ENCODE results near the gene PTPRE. TPM values are rescaled to one million over a fixed set of nuclear protein-coding genes. Genes with fewer than 3 reads are reported as not detected.

Gene PTPRE
- total RNA-seq, 1 donor from 2014 or later = 2.6 TPM

DNA sequence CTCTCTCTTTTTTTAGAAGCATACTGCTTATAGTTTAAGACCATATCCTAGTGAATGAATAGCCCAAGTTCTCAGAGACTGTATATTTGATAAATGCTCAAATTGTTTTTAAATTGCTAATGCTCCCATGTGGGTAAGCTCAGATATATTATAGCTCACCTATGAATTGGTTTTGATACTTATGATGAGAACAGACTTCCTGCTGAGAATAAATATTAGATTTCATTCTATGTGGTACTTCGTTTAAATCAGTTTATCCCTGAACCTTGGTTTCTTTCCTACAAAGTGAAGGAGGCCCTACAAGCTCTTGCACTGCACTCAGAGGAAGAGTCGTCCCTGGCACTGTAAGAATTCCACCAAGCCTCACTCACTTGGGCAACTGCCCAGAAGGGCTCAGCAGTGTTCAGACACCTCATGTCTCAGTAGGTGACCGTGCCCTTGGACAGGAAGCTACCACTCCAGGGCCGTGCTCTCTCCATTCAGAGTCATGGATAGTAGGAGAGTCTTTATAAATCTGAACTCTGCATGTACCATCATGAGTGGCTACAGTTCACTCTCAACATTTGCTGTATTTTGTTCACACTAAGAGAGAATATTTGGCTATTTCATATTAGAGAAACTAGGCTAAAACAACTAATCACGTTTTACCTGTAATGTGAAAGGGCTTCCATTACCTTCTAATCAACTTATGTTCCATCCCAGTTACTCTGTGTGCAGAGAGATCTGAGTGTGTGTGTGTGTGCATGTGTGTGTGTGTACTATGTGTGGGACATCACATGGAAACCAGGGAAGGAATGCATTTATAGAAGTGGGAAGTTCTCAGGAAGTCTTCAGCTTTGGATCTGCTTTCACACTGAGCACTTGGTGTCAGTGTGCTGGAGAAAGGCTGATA, 93.8 kb downstream of the PTPRE start:
- Mint-ChIP-seq H3K27me3 (ENCODE audit: low read depth) (peaks cover 29% of the 10 kb centered on the region), H3K27ac (no peak overlapping the region), H3K4me1 (peaks cover 13% of the 10 kb centered on the region), H3K9me3 (no peaks in the 10 kb centered on the region), H3K36me3 (no peaks in the 10 kb centered on the region), H3K4me3 (no peak overlapping the region)
- no peak for DNase-seq (ENCODE audit: low spot score in 2 of 2, unreplicated experiment in 2 of 2)
- TF ChIP-seq, protein P1, sequence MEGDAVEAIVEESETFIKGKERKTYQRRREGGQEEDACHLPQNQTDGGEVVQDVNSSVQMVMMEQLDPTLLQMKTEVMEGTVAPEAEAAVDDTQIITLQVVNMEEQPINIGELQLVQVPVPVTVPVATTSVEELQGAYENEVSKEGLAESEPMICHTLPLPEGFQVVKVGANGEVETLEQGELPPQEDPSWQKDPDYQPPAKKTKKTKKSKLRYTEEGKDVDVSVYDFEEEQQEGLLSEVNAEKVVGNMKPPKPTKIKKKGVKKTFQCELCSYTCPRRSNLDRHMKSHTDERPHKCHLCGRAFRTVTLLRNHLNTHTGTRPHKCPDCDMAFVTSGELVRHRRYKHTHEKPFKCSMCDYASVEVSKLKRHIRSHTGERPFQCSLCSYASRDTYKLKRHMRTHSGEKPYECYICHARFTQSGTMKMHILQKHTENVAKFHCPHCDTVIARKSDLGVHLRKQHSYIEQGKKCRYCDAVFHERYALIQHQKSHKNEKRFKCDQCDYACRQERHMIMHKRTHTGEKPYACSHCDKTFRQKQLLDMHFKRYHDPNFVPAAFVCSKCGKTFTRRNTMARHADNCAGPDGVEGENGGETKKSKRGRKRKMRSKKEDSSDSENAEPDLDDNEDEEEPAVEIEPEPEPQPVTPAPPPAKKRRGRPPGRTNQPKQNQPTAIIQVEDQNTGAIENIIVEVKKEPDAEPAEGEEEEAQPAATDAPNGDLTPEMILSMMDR (IDR thresholded peaks at IDR 0.05; ENCODE audit: unreplicated experiment) = no peak

DNA sequence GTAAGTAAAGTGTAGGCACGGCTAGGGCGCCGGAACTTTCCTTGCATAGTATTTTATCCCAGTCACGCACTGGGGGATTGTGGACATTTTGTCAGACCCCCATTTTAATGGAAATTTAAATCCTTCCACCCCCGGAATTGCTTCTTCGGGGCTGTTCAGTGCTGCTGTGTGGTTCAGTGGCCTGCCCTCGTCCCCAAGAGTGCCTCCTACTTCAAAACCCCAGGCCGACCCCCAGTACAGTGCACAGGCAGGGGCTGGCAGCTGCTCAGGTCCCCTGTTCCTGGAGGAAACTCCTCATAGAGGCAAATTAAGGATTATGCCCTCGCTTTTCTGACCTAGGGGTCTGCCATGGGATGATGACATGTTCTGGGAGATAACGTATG, 94.5 kb downstream of the PTPRE start:
- Mint-ChIP-seq H3K4me3 (no peak overlapping the region), H3K27ac (no peak overlapping the region), H3K27me3 (ENCODE audit: low read depth) (peaks cover 31% of the 10 kb centered on the region), H3K9me3 (no peaks in the 10 kb centered on the region), H3K4me1 (peaks cover 13% of the 10 kb centered on the region), H3K36me3 (no peaks in the 10 kb centered on the region)
- TF ChIP-seq, protein P1 (IDR thresholded peaks at IDR 0.05; ENCODE audit: unreplicated experiment) = no peak
- no peak for DNase-seq (ENCODE audit: low spot score in 2 of 2, unreplicated experiment in 2 of 2)

DNA sequence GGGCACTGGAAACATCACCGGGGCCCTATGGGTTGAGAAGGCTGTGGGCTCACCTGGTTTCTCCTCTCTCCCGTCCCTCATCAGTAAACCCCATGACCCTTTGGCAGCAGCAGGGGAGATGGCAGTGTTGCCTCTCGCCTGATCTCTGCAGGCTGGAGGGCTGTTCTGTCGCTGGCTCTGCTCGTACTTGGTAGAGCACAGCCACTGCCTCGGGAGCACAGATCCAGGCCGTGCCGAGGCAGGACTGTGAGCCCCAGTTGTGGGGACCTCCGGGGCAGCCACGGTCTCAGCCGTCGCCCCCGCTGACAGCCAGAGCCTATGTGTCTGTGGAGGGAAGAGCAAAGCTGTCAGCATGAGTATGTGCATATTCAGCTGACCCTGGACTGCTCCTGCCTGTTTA, 94.9 kb downstream of the PTPRE start:
- Mint-ChIP-seq H3K27me3 (ENCODE audit: low read depth) (peaks cover 34% of the 10 kb centered on the region), H3K9me3 (no peaks in the 10 kb centered on the region), H3K4me3 (no peak overlapping the region), H3K36me3 (no peaks in the 10 kb centered on the region), H3K4me1 (peaks cover 11% of the 10 kb centered on the region), H3K27ac (no peak overlapping the region)
- no peak for DNase-seq (ENCODE audit: low spot score in 2 of 2, unreplicated experiment in 2 of 2)
- TF ChIP-seq, protein P1 (IDR thresholded peaks at IDR 0.05; ENCODE audit: unreplicated experiment) = no peak

DNA sequence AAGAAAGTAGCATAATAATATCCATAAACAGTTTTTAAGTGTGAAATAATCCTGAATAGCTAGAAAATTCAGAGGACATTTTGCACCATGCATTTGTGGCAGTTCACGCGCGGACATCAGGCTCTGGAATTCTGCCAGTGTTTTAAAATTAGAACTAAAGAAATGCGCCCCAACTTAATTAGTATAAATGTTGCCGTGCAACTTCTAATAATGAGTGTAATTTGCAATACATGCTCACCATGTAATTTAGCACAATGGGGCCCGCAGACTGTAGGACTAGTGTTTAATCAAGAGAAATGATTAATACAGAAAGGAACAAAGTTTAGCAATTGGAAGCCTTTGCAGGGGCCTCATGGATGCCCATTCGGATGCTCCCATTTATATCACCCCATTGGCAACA, 96.6 kb downstream of the PTPRE start:
- no peaks in the 10 kb centered on the region for H3K9me3 Mint-ChIP-seq
- no peaks in the 10 kb centered on the region for H3K4me1 Mint-ChIP-seq
- DNase-seq (ENCODE audit: low spot score in 2 of 2, unreplicated experiment in 2 of 2) = no peak
- no peak overlapping the region for H3K27ac Mint-ChIP-seq
- no peaks in the 10 kb centered on the region for H3K36me3 Mint-ChIP-seq
- no peak overlapping the region for H3K4me3 Mint-ChIP-seq
- H3K27me3 Mint-ChIP-seq (ENCODE audit: low read depth) = peaks cover 41% of the 10 kb centered on the region
- TF ChIP-seq, protein P1 (IDR thresholded peaks at IDR 0.05; ENCODE audit: unreplicated experiment) = no peak

DNA sequence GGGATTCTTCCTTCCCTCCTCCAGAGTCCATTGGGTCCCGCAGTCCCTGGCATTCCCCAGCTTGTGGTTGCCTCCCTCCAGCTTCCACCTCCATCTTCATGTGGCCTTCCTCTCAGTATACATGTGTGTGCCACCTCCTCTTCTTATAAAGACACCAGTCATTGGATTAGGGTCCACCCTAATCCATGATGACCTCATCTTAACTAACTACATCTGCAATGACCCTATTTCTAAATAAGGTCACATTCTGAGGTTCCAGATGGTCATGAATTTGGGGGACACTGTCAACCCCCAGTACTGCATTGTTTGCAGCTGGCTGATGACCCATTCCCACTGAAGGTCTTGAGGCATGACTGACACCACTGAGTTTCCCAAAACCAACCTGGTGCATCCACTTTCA, 99.0 kb downstream of the PTPRE start:
- no peak for DNase-seq (ENCODE audit: low spot score in 2 of 2, unreplicated experiment in 2 of 2)
- Mint-ChIP-seq H3K27me3 (ENCODE audit: low read depth) (peaks cover 39% of the 10 kb centered on the region), H3K36me3 (no peaks in the 10 kb centered on the region), H3K4me3 (no peak overlapping the region), H3K9me3 (no peaks in the 10 kb centered on the region), H3K4me1 (no peaks in the 10 kb centered on the region), H3K27ac (no peak overlapping the region)
- TF ChIP-seq, protein P1 (IDR thresholded peaks at IDR 0.05; ENCODE audit: unreplicated experiment) = no peak

Data from mesothelial cell of epicardium (in vitro differentiated cells).